Measurements from ENCODE around the gene TMEM205. TPM values are rescaled to one million over a fixed set of nuclear protein-coding genes. Genes with fewer than 3 reads are reported as not detected.
A peak's percentile ranks its signal among the peaks of the same experiment; 100 is the strongest.
"Not testable (repeated sequence)": the region's sequence is repeated elsewhere in the genome, so short reads cannot be mapped to it uniquely, and the experiment has no call there.

TMEM205 gene
- total and polyA plus RNA-seq, 3 donors from 2014 or later = 132 to 213 (median 174) TPM

DNA sequence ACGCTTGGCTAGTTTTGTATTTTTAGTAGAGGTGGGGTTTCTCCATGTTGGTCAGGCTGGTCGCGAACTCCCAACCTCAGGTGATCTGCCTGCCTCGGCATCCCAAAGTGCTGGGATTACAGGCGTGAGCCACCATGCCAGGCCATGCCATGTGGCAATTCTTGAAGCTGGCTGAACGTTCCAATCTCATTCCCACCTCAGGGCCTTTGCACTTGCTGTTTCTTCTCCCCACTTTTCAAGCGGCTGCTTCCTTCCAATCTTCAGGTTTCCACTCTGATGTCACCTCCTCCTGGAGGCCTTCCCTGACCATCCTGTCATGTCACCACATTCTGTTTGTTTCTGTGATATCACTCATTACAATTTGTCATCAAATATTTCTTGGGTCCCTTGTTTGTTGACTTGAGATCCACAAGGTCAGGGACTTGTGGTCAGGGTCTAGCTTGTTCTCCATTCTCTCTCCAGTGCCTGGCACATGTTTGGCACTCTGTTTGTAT lies 33.8 kb upstream of the TMEM205 start:
- peaks cover 29% of the 10 kb centered on the region for H3K4me1 ChIP-seq
- H3K4me3 ChIP-seq = no peak overlapping the region
- H3K27ac ChIP-seq = no peak overlapping the region
- no peak for DNase-seq
- no peaks in the 10 kb centered on the region for H3K36me3 ChIP-seq (ENCODE audit: low read depth, missing control alignments)
- H3K27me3 ChIP-seq = no peaks in the 10 kb centered on the region
- no peak for TF ChIP-seq POLR2A (IDR thresholded peaks at IDR 0.05)
- TF ChIP-seq, protein P1, sequence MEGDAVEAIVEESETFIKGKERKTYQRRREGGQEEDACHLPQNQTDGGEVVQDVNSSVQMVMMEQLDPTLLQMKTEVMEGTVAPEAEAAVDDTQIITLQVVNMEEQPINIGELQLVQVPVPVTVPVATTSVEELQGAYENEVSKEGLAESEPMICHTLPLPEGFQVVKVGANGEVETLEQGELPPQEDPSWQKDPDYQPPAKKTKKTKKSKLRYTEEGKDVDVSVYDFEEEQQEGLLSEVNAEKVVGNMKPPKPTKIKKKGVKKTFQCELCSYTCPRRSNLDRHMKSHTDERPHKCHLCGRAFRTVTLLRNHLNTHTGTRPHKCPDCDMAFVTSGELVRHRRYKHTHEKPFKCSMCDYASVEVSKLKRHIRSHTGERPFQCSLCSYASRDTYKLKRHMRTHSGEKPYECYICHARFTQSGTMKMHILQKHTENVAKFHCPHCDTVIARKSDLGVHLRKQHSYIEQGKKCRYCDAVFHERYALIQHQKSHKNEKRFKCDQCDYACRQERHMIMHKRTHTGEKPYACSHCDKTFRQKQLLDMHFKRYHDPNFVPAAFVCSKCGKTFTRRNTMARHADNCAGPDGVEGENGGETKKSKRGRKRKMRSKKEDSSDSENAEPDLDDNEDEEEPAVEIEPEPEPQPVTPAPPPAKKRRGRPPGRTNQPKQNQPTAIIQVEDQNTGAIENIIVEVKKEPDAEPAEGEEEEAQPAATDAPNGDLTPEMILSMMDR (IDR thresholded peaks at IDR 0.05) = no peak
- no peaks in the 10 kb centered on the region for H3K9me3 ChIP-seq
- intact Hi-C loops (cut with DNase I; ENCODE audit: low total_unique reads) = loop anchor here (10.0 kb wide), 1 partner anchor 85 kb away; the partner anchor contains the start of gene TSPAN16
- 93 to 96% methylated on average over 7 of the region's 7 CpGs for WGBS, 2 donors

DNA sequence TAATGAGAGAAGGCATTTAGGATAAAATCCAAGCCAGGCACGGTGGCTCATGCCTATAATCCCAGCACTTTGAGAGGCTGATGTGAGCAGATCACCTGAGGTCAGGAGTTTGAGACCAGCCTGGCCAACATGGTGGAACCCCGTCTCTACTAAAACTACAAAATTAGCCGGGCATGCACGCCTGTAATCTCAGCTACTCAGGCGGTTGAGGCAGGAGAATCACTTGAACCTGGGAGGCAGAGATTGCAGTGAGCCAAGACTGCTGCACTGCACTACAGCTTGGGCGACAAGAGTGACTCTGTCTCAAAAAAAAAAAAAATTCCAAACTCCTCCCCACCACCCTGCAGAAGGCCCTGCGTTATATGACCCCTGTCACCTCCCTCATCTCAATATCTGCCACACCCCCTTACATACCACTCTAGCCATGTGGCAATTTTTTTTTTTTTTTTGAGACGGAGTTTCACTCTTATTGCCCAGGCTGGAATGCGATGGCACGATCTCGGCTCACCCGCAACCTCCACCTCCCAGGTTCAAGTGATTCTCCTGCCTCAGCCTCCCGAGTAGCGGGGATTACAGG lies 33.3 kb upstream of the TMEM205 start:
- intact Hi-C loops (cut with DNase I; ENCODE audit: low total_unique reads) = loop anchor here (10.0 kb wide), 1 partner anchor 85 kb away; the partner anchor contains the start of gene TSPAN16
- DNase-seq; H3K4me3 ChIP-seq; H3K27me3 ChIP-seq; H3K36me3 ChIP-seq (ENCODE audit: low read depth, missing control alignments); H3K27ac ChIP-seq; H3K9me3 ChIP-seq: not testable (repeated sequence)
- H3K4me1 ChIP-seq = peaks cover 29% of the 10 kb centered on the region
- 85 to 89% methylated on average over 14 of the region's 14 CpGs for WGBS, 2 donors

DNA sequence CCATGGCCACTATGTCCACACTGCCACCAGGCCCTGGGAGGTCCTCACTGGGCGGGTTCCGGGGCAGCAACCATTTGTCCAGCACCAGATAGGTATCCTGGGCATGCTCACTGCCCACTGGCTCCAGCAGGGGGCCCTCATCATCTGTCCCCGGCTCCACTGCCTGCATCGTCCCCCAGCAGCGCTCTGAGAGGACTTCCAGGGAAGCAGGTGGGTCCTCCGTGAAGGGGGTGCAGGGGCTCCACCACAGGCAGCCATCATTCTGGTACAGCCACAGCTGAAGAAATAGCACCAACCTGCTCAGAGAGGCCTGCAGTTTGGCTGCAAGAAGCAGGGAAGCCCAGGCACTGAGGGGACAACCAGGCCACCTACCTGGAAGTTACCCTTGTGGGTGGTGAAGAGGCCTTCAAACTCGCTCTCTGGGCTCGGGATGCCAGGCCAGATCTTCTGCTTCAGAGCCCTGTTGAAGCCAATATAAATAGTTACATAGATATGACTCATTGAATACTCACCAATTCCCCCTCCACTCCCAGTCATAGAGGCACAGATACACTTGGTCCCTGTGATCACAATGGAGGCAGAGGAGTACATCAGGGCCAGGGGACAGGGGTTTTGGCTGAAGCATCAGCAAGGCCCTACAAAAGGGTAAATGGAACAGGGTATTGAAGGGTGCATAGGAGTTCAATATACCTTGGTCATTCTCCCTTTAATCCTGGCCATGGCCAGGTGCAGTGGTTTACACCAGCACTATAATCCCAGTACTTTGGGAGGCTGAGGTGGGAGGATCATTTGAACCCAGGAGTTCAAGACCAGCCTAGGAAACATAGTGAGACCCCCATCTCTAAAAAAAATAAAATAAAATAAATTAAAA lies 32.5 kb upstream of the TMEM205 start:
- H3K9me3 ChIP-seq = no peaks in the 10 kb centered on the region
- H3K27ac ChIP-seq = no peak overlapping the region
- H3K4me1 ChIP-seq = peaks cover 30% of the 10 kb centered on the region
- no peaks in the 10 kb centered on the region for H3K27me3 ChIP-seq
- 45% methylated on average over 7 of the region's 8 CpGs; no CpG with 5 or more reads in 1 of the 2 donors for WGBS, 2 donors
- peak; percentile 75 for DNase-seq
- no peak overlapping the region for H3K4me3 ChIP-seq
- intact Hi-C loops (cut with DNase I; ENCODE audit: low total_unique reads) = loop anchor here (10.0 kb wide), 1 partner anchor 84 kb away; the partner anchor contains the start of gene TSPAN16
- no peak for TF ChIP-seq POLR2A (IDR thresholded peaks at IDR 0.05)
- TF ChIP-seq, protein P1 (IDR thresholded peaks at IDR 0.05) = peak; percentile 43 to 56 (median 55)
- no peaks in the 10 kb centered on the region for H3K36me3 ChIP-seq (ENCODE audit: low read depth, missing control alignments)

DNA sequence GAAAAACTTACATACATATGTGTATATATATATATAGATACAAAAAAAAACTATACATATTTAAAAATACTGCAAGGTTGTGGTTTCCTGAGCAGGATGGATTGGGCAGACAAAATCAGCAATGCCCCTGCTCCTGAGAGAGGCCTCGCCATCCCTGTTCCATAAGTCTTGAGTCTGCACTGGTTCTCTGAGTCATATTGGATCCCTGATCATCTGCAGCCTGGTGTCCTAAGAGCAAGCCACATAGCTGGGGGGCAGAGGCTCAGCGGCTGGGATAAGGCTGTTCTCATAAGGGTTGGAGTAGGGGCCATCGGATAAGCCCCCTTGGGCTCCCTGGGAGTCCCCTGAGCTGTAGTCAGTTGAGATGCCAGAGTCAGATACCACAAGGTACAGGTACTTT lies 31.7 kb upstream of the TMEM205 start:
- H3K27ac ChIP-seq = peak overlapping the region in 1 of 2 donors; percentile 3
- no peaks in the 10 kb centered on the region for H3K27me3 ChIP-seq
- H3K4me1 ChIP-seq = peaks cover 25% of the 10 kb centered on the region
- H3K4me3 ChIP-seq = no peak overlapping the region
- no peaks in the 10 kb centered on the region for H3K9me3 ChIP-seq
- TF ChIP-seq, protein P1 (IDR thresholded peaks at IDR 0.05) = no peak
- TF ChIP-seq POLR2A (IDR thresholded peaks at IDR 0.05) = no peak
- WGBS, 2 donors = 93 to 94% methylated on average over 1 to 3 of the region's 3 CpGs
- no peak for DNase-seq
- no peaks in the 10 kb centered on the region for H3K36me3 ChIP-seq (ENCODE audit: low read depth, missing control alignments)
- intact Hi-C loops (cut with DNase I; ENCODE audit: low total_unique reads) = loop anchor here (10.0 kb wide), 1 partner anchor 83 kb away; the partner anchor contains the start of gene TSPAN16

DNA sequence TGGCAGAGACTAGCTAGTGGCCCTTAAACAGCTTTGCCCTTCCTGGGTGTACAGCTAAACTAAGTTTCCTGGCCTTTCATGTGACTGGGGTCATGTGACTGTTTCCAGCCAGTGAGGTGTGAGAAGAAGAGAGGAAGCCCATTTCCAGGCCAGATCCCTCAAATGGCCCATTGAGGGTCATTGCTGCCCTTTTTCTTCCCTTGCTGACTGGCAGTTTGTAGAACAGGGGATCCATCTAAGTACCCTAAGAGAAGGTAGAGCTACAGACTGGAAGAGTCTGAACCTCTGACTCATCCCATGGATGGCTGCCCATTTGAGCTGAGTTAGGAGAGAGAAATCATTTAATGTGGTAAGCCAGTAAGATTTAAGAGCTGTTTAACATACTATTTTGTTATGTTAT lies 31.2 kb upstream of the TMEM205 start:
- TF ChIP-seq POLR2A (IDR thresholded peaks at IDR 0.05) = no peak
- TF ChIP-seq, protein P1 (IDR thresholded peaks at IDR 0.05) = no peak
- Histone ChIP-seq H3K4me3 (no peak overlapping the region), H3K4me1 (peaks cover 25% of the 10 kb centered on the region), H3K9me3 (no peaks in the 10 kb centered on the region), H3K27me3 (no peaks in the 10 kb centered on the region), H3K27ac (peak overlapping the region in 1 of 2 donors; percentile 3), H3K36me3 (ENCODE audit: low read depth, missing control alignments) (no peaks in the 10 kb centered on the region)
- no peak for DNase-seq
- intact Hi-C loops (cut with DNase I; ENCODE audit: low total_unique reads) = loop anchor here (10.0 kb wide), 1 partner anchor 82 kb away; the partner anchor contains the start of gene TSPAN16
